OCI-LY1 (cell line): ENCODE data around the gene PRUNE2.

ENCODE experiments used
- H2AFZ ChIP-seq: fragments of 200-600 bp; sonication (generic), shearing (Covaris generic); 2 replicates; pipeline ENCODE4 v1.6.0; 2014; ENCODE audit warnings: antibody characterized with exemption, mild to moderate bottlenecking, low read length
- H3F3A ChIP-seq: fragments of 200-600 bp; sonication (generic), shearing (Covaris generic); 2 replicates; pipeline ENCODE4 v1.6.0; 2014; ENCODE audit warnings: mild to moderate bottlenecking, antibody characterized with exemption, low read length, moderate library complexity; ENCODE audit not compliant: insufficient read depth
- H3K27ac ChIP-seq: fragments of 200-600 bp; sonication (generic); 2 replicates; pipeline ENCODE4 v1.5.1; 2014; ENCODE audit warnings: low read length, mixed run types, mild to moderate bottlenecking, low read depth; ENCODE audit not compliant: poor library complexity, severe bottlenecking
- H3K27me3 ChIP-seq: fragments of 200-600 bp; sonication (generic); 2 replicates; pipeline ENCODE4 v1.6.0; 2014; ENCODE audit warnings: antibody characterized with exemption, mild to moderate bottlenecking, low read length, moderate library complexity; ENCODE audit not compliant: insufficient read depth
- H3K36me3 ChIP-seq: fragments of 200-600 bp; sonication (generic); 2 replicates; pipeline ENCODE4 v1.6.1; 2014; ENCODE audit warnings: mild to moderate bottlenecking, antibody characterized with exemption, low read length, moderate library complexity, mixed read lengths; ENCODE audit not compliant: insufficient read depth
- H3K4me1 ChIP-seq: fragments of 200-600 bp; sonication (generic); 2 replicates; pipeline ENCODE4 v1.5.1; 2014; ENCODE audit warnings: mild to moderate bottlenecking, low read length, moderate library complexity; ENCODE audit not compliant: insufficient read depth, severe bottlenecking
- H3K4me2 ChIP-seq: fragments of 200-600 bp; sonication (generic), shearing (Covaris generic); 2 replicates; pipeline ENCODE4 v1.6.1; 2014; ENCODE audit warnings: low read length
- H3K4me3 ChIP-seq: fragments of 200-600 bp; sonication (generic); 2 replicates; pipeline ENCODE4 v1.5.1; 2014; ENCODE audit warnings: low read length, low read depth, mild to moderate bottlenecking, mixed read lengths; ENCODE audit not compliant: poor library complexity, severe bottlenecking
- H3K79me2 ChIP-seq: fragments of 200-600 bp; shearing (Covaris generic); 2 replicates; pipeline ENCODE4 v1.6.1; 2016; ENCODE audit warnings: mixed run types, low read length, mixed read lengths; ENCODE audit not compliant: insufficient read depth
- H3K9ac ChIP-seq: fragments of 200-600 bp; sonication (generic), shearing (Covaris generic); 2 replicates; pipeline ENCODE4 v1.6.1; 2014; ENCODE audit warnings: mild to moderate bottlenecking, low read length, mixed read lengths
- H3K9me2 ChIP-seq: fragments of 200-600 bp; sonication (generic), shearing (Covaris generic); 2 replicates; pipeline ENCODE4 v1.6.1; 2014; ENCODE audit warnings: low read depth, mild to moderate bottlenecking, low read length, mixed read lengths
- H3K9me3 ChIP-seq: fragments of 200-600 bp; shearing (Covaris generic); 2 replicates; pipeline ENCODE4 v1.6.1; 2014; ENCODE audit warnings: low read length, mixed read lengths
- H4K20me1 ChIP-seq: fragments of 200-600 bp; sonication (generic), shearing (Covaris generic); 2 replicates; pipeline ENCODE4 v1.6.0; 2016; ENCODE audit warnings: mild to moderate bottlenecking, low read length; ENCODE audit not compliant: insufficient read depth
- CTCF ChIP-seq: fragments of 200-600 bp; sonication (generic), shearing (Covaris generic); IDR thresholded peaks from 2 replicates; pipeline ENCODE4 v1.5.1; 2017; ENCODE audit warnings: mild to moderate bottlenecking, antibody characterized with exemption, low read length, moderate library complexity, mixed read lengths
- EZH2 ChIP-seq: fragments of 200-600 bp; sonication (generic), shearing (Covaris generic); IDR thresholded peaks from 2 replicates; pipeline ENCODE4 v1.8.0; 2017; ENCODE audit warnings: borderline replicate concordance, mixed run types, mild to moderate bottlenecking, antibody characterized with exemption, low read length, moderate library complexity, mixed read lengths

Gene PRUNE2

GRCh38 chr9:76613150-76613781, 292.6 kb downstream of the PRUNE2 start:
- no peaks in the 10 kb centered on the region for H3K9me3 ChIP-seq
- no peaks in the 10 kb centered on the region for H4K20me1 ChIP-seq
- TF ChIP-seq CTCF (no peak), EZH2 (no peak)
- H3K9ac ChIP-seq = no peak overlapping the region
- H3K4me1 ChIP-seq = peaks cover 18% of the 10 kb centered on the region
- H3K27ac ChIP-seq = no peak overlapping the region
- H2AFZ ChIP-seq = no peak overlapping the region
- H3K27me3 ChIP-seq = no peaks in the 10 kb centered on the region
- H3K4me3 ChIP-seq = no peak overlapping the region
- no peak overlapping the region for H3K4me2 ChIP-seq
- H3K36me3 ChIP-seq = peaks cover 11% of the 10 kb centered on the region; the same call in 1 of the 2 replicates
- H3K9me2 ChIP-seq = no peaks in the 10 kb centered on the region
- H3F3A ChIP-seq = no peaks in the 10 kb centered on the region
- no peaks in the 10 kb centered on the region for H3K79me2 ChIP-seq

GRCh38 chr9:76610011-76610352, 295.9 kb downstream of the PRUNE2 start:
- H3K9ac ChIP-seq = no peak overlapping the region
- no peaks in the 10 kb centered on the region for H3K79me2 ChIP-seq
- no peak overlapping the region for H3K4me3 ChIP-seq
- H3K9me3 ChIP-seq = no peaks in the 10 kb centered on the region
- H3K27ac ChIP-seq = no peak overlapping the region
- no peaks in the 10 kb centered on the region for H4K20me1 ChIP-seq
- H3K9me2 ChIP-seq = no peaks in the 10 kb centered on the region
- no peak overlapping the region for H3K4me2 ChIP-seq
- no peak overlapping the region for H2AFZ ChIP-seq
- H3K4me1 ChIP-seq = peaks cover 25% of the 10 kb centered on the region
- H3F3A ChIP-seq = no peaks in the 10 kb centered on the region
- H3K36me3 ChIP-seq = peaks cover 17% of the 10 kb centered on the region
- TF ChIP-seq CTCF = no peak
- TF ChIP-seq EZH2 = no peak
- H3K27me3 ChIP-seq = no peaks in the 10 kb centered on the region

GRCh38 chr9:76609285-76610010, 296.5 kb downstream of the PRUNE2 start:
- no peak overlapping the region for H3K4me3 ChIP-seq
- H3K9ac ChIP-seq = no peak overlapping the region
- no peaks in the 10 kb centered on the region for H3K9me2 ChIP-seq
- H3K36me3 ChIP-seq = peaks cover 17% of the 10 kb centered on the region
- TF ChIP-seq CTCF (no peak), EZH2 (no peak)
- H3F3A ChIP-seq = no peaks in the 10 kb centered on the region
- H3K79me2 ChIP-seq = no peaks in the 10 kb centered on the region
- H4K20me1 ChIP-seq = no peaks in the 10 kb centered on the region
- no peak overlapping the region for H2AFZ ChIP-seq
- H3K4me2 ChIP-seq = no peak overlapping the region
- no peaks in the 10 kb centered on the region for H3K27me3 ChIP-seq
- no peaks in the 10 kb centered on the region for H3K9me3 ChIP-seq
- peaks cover 28% of the 10 kb centered on the region for H3K4me1 ChIP-seq
- no peak overlapping the region for H3K27ac ChIP-seq
